PFSK-1 (cell line): ENCODE measurements around the gene AP1S2.

ENCODE experiments used
- POLR2AphosphoS5 ChIP-seq: IDR thresholded peaks from 2 replicates; pipeline ENCODE4 v1.6.1; 2012; ENCODE audit warnings: low read depth, mild to moderate bottlenecking, control low read depth, low read length, moderate library complexity
- TAF1 ChIP-seq: IDR thresholded peaks from 2 replicates; pipeline ENCODE4 v1.6.1; 2012; ENCODE audit warnings: low read length, control low read depth, borderline replicate concordance; ENCODE audit not compliant: insufficient read depth
- TF ChIP-seq, protein P1 (sequence below), 2 experiments: IDR thresholded peaks; 2 replicates each; pipeline versions ENCODE4 v1.6.1 to v1.8.0; 2011 to 2012; ENCODE audit warnings: low read depth in 2 of 2, low read length in 2 of 2, control low read depth in 1 of 2, inconsistent platforms in 1 of 2, mild to moderate bottlenecking in 1 of 2, moderate library complexity in 1 of 2; ENCODE audit not compliant: insufficient read depth in 1 of 2

DNA sequence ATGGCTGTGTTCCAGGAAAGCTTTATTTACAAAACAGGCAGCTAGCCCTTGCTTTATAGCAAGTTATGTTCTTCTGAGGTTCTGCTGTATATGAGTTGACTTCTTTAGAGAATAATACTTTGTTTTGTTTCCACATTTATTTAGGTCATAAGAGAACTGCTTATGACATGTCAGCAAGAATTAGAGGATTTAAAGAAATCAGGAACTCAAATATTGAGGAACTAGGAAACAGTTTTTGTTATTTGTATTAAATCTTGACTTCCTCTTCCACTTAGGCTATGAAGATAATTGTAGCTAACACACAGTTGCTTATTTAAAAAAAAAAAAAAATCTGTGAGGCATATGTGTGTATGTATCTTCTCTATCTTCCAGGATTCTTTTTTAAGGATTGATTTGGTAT, 50.0 kb downstream of the AP1S2 start:
- TF ChIP-seq POLR2AphosphoS5 (no peak), TAF1 (no peak)
- TF ChIP-seq, protein P1, sequence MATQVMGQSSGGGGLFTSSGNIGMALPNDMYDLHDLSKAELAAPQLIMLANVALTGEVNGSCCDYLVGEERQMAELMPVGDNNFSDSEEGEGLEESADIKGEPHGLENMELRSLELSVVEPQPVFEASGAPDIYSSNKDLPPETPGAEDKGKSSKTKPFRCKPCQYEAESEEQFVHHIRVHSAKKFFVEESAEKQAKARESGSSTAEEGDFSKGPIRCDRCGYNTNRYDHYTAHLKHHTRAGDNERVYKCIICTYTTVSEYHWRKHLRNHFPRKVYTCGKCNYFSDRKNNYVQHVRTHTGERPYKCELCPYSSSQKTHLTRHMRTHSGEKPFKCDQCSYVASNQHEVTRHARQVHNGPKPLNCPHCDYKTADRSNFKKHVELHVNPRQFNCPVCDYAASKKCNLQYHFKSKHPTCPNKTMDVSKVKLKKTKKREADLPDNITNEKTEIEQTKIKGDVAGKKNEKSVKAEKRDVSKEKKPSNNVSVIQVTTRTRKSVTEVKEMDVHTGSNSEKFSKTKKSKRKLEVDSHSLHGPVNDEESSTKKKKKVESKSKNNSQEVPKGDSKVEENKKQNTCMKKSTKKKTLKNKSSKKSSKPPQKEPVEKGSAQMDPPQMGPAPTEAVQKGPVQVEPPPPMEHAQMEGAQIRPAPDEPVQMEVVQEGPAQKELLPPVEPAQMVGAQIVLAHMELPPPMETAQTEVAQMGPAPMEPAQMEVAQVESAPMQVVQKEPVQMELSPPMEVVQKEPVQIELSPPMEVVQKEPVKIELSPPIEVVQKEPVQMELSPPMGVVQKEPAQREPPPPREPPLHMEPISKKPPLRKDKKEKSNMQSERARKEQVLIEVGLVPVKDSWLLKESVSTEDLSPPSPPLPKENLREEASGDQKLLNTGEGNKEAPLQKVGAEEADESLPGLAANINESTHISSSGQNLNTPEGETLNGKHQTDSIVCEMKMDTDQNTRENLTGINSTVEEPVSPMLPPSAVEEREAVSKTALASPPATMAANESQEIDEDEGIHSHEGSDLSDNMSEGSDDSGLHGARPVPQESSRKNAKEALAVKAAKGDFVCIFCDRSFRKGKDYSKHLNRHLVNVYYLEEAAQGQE (IDR thresholded peaks at IDR 0.05; ENCODE audit: insufficient read depth in 1 of 2, low read depth in 2 of 2, low read length in 2 of 2), result no peak
